ENCODE results near the gene UBAC2. TPM values are rescaled to one million over a fixed set of nuclear protein-coding genes. Genes with fewer than 3 reads are reported as not detected.

UBAC2 gene
- total RNA-seq, 4 donors from 2014 or later, result 56.8 to 88.5 (median 77.7) TPM

GRCh38 chr13:99157046-99157445 lies 43.6 kb upstream of the UBAC2 start:
- TF ChIP-seq POLR2A (IDR thresholded peaks at IDR 0.05) (no peak), CTCF (IDR thresholded peaks at IDR 0.05) (no peak)
- Histone ChIP-seq H3K36me3 (no peaks in the 10 kb centered on the region), H3K27ac (no peak overlapping the region), H3K9me3 (no peaks in the 10 kb centered on the region), H3K4me1 (peaks cover 0 to 12% of the 10 kb centered on the region in 2 donors), H3K27me3 (no peaks in the 10 kb centered on the region), H3K4me3 (replicated peaks in 1 of 3) (no peak overlapping the region)
- intact Hi-C loops (cut with DNase I), result no loop called here
- WGBS, 2 donors, result 63 to 78% methylated on average over 5 of the region's 5 CpGs
- DNase-seq, result no peak

- Histone ChIP-seq H3K27ac (no peak overlapping the region), H3K9me3 (no peaks in the 10 kb centered on the region), H3K4me3 (replicated peaks in 1 of 3) (no peak overlapping the region), H3K4me1 (no peaks in the 10 kb centered on the region), H3K27me3 (no peaks in the 10 kb centered on the region), H3K36me3 (no peaks in the 10 kb centered on the region)
- TF ChIP-seq CTCF (IDR thresholded peaks at IDR 0.05) (no peak), POLR2A (IDR thresholded peaks at IDR 0.05) (no peak)
- DNase-seq, result no peak
- intact Hi-C loops (cut with DNase I), result no loop called here
- 49 to 57% methylated on average over 8 of the region's 8 CpGs for WGBS, 2 donors
These were observed 41.8 kb upstream of the UBAC2 start for GRCh38 chr13:99158846-99159245.

- WGBS, 2 donors, result 86 to 90% methylated on average over 8 of the region's 8 CpGs
- no peaks in the 10 kb centered on the region for H3K9me3 ChIP-seq
- H3K27me3 ChIP-seq, result no peaks in the 10 kb centered on the region
- no peak overlapping the region for H3K27ac ChIP-seq
- no peak for DNase-seq
- intact Hi-C loops (cut with DNase I), result no loop called here
- TF ChIP-seq CTCF (IDR thresholded peaks at IDR 0.05) (no peak), POLR2A (IDR thresholded peaks at IDR 0.05) (no peak)
- H3K36me3 ChIP-seq, result no peaks in the 10 kb centered on the region
- H3K4me1 ChIP-seq, result no peaks in the 10 kb centered on the region
- no peak overlapping the region for H3K4me3 ChIP-seq (replicated peaks in 1 of 3)
These were observed 41.2 kb upstream of the UBAC2 start for GRCh38 chr13:99159331-99160061.

- Histone ChIP-seq H3K9me3 (no peaks in the 10 kb centered on the region), H3K36me3 (no peaks in the 10 kb centered on the region), H3K4me3 (replicated peaks in 1 of 3) (no peak overlapping the region), H3K4me1 (no peaks in the 10 kb centered on the region), H3K27me3 (no peaks in the 10 kb centered on the region), H3K27ac (no peak overlapping the region)
- DNase-seq, result no peak
- intact Hi-C loops (cut with DNase I), result no loop called here
- TF ChIP-seq CTCF (IDR thresholded peaks at IDR 0.05) (no peak), POLR2A (IDR thresholded peaks at IDR 0.05) (no peak)
- 82 to 84% methylated on average over 4 of the region's 4 CpGs for WGBS, 2 donors
These were observed 40.2 kb upstream of the UBAC2 start for GRCh38 chr13:99160415-99160814.

GRCh38 chr13:99161512-99161911 lies 39.1 kb upstream of the UBAC2 start:
- WGBS, 2 donors, result 94 to 95% methylated on average over 1 of the region's 1 CpG
- intact Hi-C loops (cut with DNase I), result no loop called here
- H3K36me3 ChIP-seq, result no peaks in the 10 kb centered on the region
- H3K4me3 ChIP-seq (replicated peaks in 1 of 3), result no peak overlapping the region
- H3K27me3 ChIP-seq, result no peaks in the 10 kb centered on the region
- TF ChIP-seq CTCF (IDR thresholded peaks at IDR 0.05), result no peak
- no peaks in the 10 kb centered on the region for H3K9me3 ChIP-seq
- no peaks in the 10 kb centered on the region for H3K4me1 ChIP-seq
- no peak overlapping the region for H3K27ac ChIP-seq
- DNase-seq, result no peak
